ENCODE results near the gene TPRN.

GRCh38 chr9:137193771-137194170, 6.8 kb downstream of the TPRN start:
- no peak for TF ChIP-seq CTCF (conservative IDR thresholded peaks at IDR 0.05; ENCODE audit: low read length)
- TF ChIP-seq EZH2phosphoT487 (IDR thresholded peaks at IDR 0.05; ENCODE audit: borderline replicate concordance): no peak

Data from Loucy (cell line).